Upper lobe of left lung (tissue), 4 donors: ENCODE data around the gene POLR1B.

ENCODE experiments used
- EP300 ChIP-seq, 4 donors: sonication (generic); formaldehyde crosslinking; IDR thresholded peaks; one replicate each; pipeline ENCODE4 v1.5.1; 2017; ENCODE audit warnings: antibody characterized with exemption in 4 of 4, control low read depth in 2 of 4
- TF ChIP-seq, protein P1 (sequence below), 6 experiments: fragments of 450-650 bp in 4 of 6; fragments of 200-600 bp in 2 of 6; sonication (generic) in 2 of 6; IDR thresholded peaks; one replicate each; pipeline ENCODE4 v1.5.1; 2016 to 2019; ENCODE audit warnings: antibody characterized with exemption in 6 of 6

- TF ChIP-seq, protein P1, sequence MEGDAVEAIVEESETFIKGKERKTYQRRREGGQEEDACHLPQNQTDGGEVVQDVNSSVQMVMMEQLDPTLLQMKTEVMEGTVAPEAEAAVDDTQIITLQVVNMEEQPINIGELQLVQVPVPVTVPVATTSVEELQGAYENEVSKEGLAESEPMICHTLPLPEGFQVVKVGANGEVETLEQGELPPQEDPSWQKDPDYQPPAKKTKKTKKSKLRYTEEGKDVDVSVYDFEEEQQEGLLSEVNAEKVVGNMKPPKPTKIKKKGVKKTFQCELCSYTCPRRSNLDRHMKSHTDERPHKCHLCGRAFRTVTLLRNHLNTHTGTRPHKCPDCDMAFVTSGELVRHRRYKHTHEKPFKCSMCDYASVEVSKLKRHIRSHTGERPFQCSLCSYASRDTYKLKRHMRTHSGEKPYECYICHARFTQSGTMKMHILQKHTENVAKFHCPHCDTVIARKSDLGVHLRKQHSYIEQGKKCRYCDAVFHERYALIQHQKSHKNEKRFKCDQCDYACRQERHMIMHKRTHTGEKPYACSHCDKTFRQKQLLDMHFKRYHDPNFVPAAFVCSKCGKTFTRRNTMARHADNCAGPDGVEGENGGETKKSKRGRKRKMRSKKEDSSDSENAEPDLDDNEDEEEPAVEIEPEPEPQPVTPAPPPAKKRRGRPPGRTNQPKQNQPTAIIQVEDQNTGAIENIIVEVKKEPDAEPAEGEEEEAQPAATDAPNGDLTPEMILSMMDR (IDR thresholded peaks at IDR 0.05), result no peak
- no peak for TF ChIP-seq EP300 (IDR thresholded peaks at IDR 0.05)
These were observed 13.7 kb upstream of the POLR1B start for GRCh38 chr2:112528541-112528940.
